ENCODE results near the gene PNPT1.

GRCh38 chr2:55618275-55619055, 75.2 kb downstream of the PNPT1 start:
- TF ChIP-seq YY1 (IDR thresholded peaks at IDR 0.05; ENCODE audit: low read depth), result no peak
- no peak for TF ChIP-seq RAD21 (IDR thresholded peaks at IDR 0.05; ENCODE audit: low read depth)
